ENCODE measurements around the gene NPIPA5. TPM values are rescaled to one million over a fixed set of nuclear protein-coding genes. Genes with fewer than 3 reads are reported as not detected.

The NPIPA5 gene
- total and polyA plus RNA-seq, 2 of the 13 experiments (the other 11 are each of a cell fraction or from before 2014, with no cell fraction given): 9.7 to 21.5 TPM

DNA sequence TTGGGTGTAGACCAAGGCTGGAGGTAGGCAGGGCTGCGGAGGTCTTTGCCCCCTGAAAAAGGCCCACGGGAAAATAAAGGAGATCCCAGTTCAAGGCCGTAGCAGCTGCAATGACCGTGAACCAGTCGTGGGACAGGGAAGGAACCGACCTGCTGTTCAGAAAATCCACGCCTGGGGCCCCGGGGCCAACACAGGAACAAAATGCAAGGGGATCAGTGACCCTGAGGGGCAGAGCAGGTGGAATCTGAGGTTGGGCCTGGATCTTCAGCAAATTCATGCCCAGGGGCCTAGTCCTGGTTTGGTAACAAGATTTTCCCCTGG, 18.4 kb upstream of the NPIPA5 start (continued):
- peak; percentile 13; the same call in 1 of the 2 replicates for TF ChIP-seq ZNF280D (CRISPR knock-in tag; IDR thresholded peaks at IDR 0.05)
- TF ChIP-seq ZNF781 (CRISPR knock-in tag; IDR thresholded peaks at IDR 0.05; ENCODE audit: borderline replicate concordance, not compliant biosample characterization): peak; percentile 17
- 0 out of 4 replicates have a peak, but pooled peaks of 1 of the 2 experiments have one; percentile 3 for TF ChIP-seq HMGXB4 (CRISPR knock-in tag; IDR thresholded peaks at IDR 0.05; ENCODE audit: borderline replicate concordance in 1 of 2, low read depth in 1 of 2)
- 0 out of 2 replicates have a peak, but pooled peaks have one; percentile 9 for TF ChIP-seq FOSL2 (CRISPR knock-in tag; IDR thresholded peaks at IDR 0.05)
- TF ChIP-seq TFDP2 (CRISPR knock-in tag; IDR thresholded peaks at IDR 0.05): peak; percentile 28; the same call in 1 of the 2 replicates
- TF ChIP-seq ZNF772 (CRISPR knock-in tag; IDR thresholded peaks at IDR 0.05): peak; percentile 32; the same call in 1 of the 2 replicates
- peak; percentile 62 for TF ChIP-seq NR2F6 (IDR thresholded peaks at IDR 0.05)
- peak; percentile 41; the same call in 1 of the 2 replicates for TF ChIP-seq NR2F6 (CRISPR knock-in tag; IDR thresholded peaks at IDR 0.05)
- TF ChIP-seq HNF4A (CRISPR knock-in tag; IDR thresholded peaks at IDR 0.05): peak; percentile 74
- TF ChIP-seq ERF (CRISPR knock-in tag; IDR thresholded peaks at IDR 0.05): peak; percentile 36; the same call in 1 of the 2 replicates
- TF ChIP-seq RXRB (CRISPR knock-in tag; IDR thresholded peaks at IDR 0.05; ENCODE audit: borderline replicate concordance): peak; percentile 90

Measured in HepG2 (cell line).